Stomach (tissue), 9 donors: ENCODE results near the gene DGCR8. TPM values are rescaled to one million over a fixed set of nuclear protein-coding genes. Genes with fewer than 3 reads are reported as not detected.

ENCODE experiments used
- DNase-seq, 2 donors: peaks; one replicate each; pipeline versions ENCODE4 v3.0.0 to v3.0.0-alpha.2; 2013 to 2019
- H3K27ac ChIP-seq, 5 donors: fragments of 200-600 bp in 4 of 5; sonication (generic) in 4 of 5; one replicate each; pipeline ENCODE4 v1.5.1; 2013 to 2019; ENCODE audit warnings: mild to moderate bottlenecking in 1 of 5, moderate library complexity in 1 of 5
- H3K27me3 ChIP-seq, 3 donors: fragments of 200-600 bp; sonication (generic); one replicate each; pipeline ENCODE4 v1.5.1; 2017 to 2019; ENCODE audit warnings: mixed run types in 1 of 3
- H3K36me3 ChIP-seq, 4 donors: fragments of 200-600 bp; sonication (generic); 1 replicate in 3 of 4; 2 replicates in 1 of 4; pipeline ENCODE4 v1.5.1; 2016 to 2019
- H3K4me1 ChIP-seq, 4 donors: fragments of 200-600 bp; sonication (generic); one replicate each; pipeline ENCODE4 v1.5.1; 2016 to 2019
- H3K4me3 ChIP-seq, 4 donors: fragments of 200-600 bp; sonication (generic) in 3 of 4; one replicate each; pipeline ENCODE4 v1.5.1; 2016 to 2019; ENCODE audit warnings: mild to moderate bottlenecking in 1 of 4
- H3K9me3 ChIP-seq, 4 donors: fragments of 200-600 bp; sonication (generic); one replicate each; pipeline ENCODE4 v1.5.1; 2016 to 2019
- EP300 ChIP-seq: sonication (generic); formaldehyde crosslinking; IDR thresholded peaks from one replicate; pipeline ENCODE4 v1.6.1; 2017; ENCODE audit warnings: antibody characterized with exemption
- POLR2A ChIP-seq, 4 donors: fragments of 450-650 bp; IDR thresholded peaks; one replicate each; pipeline ENCODE4 v1.6.1; 2016; ENCODE audit warnings: antibody characterized with exemption in 4 of 4, control low read depth in 2 of 4, mild to moderate bottlenecking in 1 of 4, moderate library complexity in 1 of 4
- POLR2AphosphoS5 ChIP-seq, 3 donors: sonication (generic); formaldehyde crosslinking; IDR thresholded peaks; one replicate each; pipeline ENCODE4 v1.6.1; 2016; ENCODE audit warnings: antibody characterized with exemption in 3 of 3
- WGBS, 5 donors: extraction: QIAGEN DNeasy Blood & Tissue Kit in 3 of 5; methylation state at CpG; one replicate each; pipeline versions ENCODE4 v1.1.5 to v1.1.7; 2013 to 2018; 5-methylcytosine and 5-hydroxymethylcytosine counted together
- intact Hi-C: fragments of 100-400 bp; cut with DNase I; formaldehyde crosslinking; loops from one replicate; pipeline ENCODE4 v1.15.1; 2023; ENCODE audit warnings: low total_unique reads
- polyA plus RNA-seq, 3 donors: library from polyadenylated mRNA; stranded (reverse); fragments of 200-250 nt; gene quantifications; one replicate each; pipeline ENCODE4 v1.2.3, GENCODE V29; 2013
- total RNA-seq, 5 donors: library from RNA; depleted of rRNA; stranded (reverse); fragments of >200 nt; gene quantifications; one replicate each; pipeline versions ENCODE4 v1.1.0 to v1.2.3, GENCODE V29; 2014 to 2016
- TF ChIP-seq, protein P1 (sequence below), 7 experiments: fragments of 450-650 bp in 4 of 7; fragments of 200-600 bp in 3 of 7; sonication (generic) in 3 of 7; IDR thresholded peaks; one replicate each; pipeline ENCODE4 v1.5.1; 2016 to 2019; ENCODE audit warnings: antibody characterized with exemption in 7 of 7, control low read depth in 2 of 7, mild to moderate bottlenecking in 1 of 7
- donor health status: healthy with polysubstance abuse.
- donor health status: Bipolar disorder and iron deficiency.
- donor health status: healthy.

The DGCR8 gene
- total and polyA plus RNA-seq, 8 donors: 7.8 to 55.4 (median 30.6) TPM

DNA sequence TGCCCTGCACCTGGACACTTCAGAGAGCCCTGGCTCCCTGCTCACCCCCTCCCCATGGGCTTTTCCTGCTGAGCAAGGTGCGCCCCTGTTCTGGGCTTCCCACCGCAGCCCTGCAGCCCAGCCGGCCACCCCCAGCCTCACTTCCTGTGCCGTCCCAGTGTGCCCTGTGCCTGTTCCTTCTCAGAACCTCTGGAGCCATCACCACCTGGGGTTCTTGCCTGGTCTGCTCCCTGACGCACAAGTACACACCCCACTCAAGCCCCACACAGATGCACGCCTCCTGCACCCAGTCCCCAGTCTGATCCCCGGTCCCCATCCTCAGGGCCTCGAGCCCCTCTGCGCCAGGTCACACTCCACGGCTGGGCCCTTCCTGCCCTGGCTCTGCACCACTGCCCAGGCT lies 23.9 kb upstream of the DGCR8 start:
- no peaks in the 10 kb centered on the region for H3K27me3 ChIP-seq
- intact Hi-C loops: no loop called here

DNA sequence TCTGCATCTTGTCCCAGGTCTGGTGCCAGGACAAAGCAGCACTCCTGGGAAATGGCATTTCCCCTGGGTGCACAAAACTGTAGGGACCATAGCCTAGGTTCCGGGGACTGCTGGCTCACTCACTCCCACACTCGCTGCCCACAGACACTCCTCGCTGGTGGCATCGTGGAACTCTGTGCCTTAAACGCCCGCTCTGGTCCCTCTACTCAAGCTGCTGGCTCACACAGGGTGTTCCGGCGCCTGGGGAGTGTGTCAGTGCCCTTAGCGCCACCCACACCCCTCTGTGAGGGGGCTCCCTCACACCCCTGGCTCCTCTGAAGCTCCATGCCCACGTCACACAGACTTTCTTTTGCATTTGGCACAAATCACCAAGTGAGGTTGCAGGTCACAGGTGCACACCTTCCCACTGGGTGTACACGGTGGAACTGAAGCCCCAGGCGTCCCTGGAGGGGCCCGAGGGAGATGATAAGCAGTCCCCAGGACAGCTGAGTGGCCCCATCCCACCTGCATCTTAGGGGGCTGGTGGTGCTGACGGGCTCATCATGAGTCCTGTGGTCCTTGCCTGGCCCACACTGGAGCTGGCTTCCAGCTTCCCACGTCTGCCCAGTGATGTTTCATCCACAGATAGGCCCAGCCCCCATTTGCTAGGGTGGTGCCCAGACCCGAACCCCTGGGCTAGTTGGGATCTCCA lies 23.2 kb upstream of the DGCR8 start:
- intact Hi-C loops: no loop called here
- peaks cover 56 to 100% (median 95%) of the 10 kb centered on the region in 4 donors for H3K36me3 ChIP-seq
- no peaks in the 10 kb centered on the region for H3K27me3 ChIP-seq
- 91 to 94% (median 93%) methylated on average over 13 to 16 of the region's 16 CpGs for WGBS, 5 donors
- H3K9me3 ChIP-seq: no peaks in the 10 kb centered on the region
- TF ChIP-seq POLR2AphosphoS5 (IDR thresholded peaks at IDR 0.05) (no peak), POLR2A (IDR thresholded peaks at IDR 0.05) (no peak), EP300 (no peak)
- TF ChIP-seq, protein P1, sequence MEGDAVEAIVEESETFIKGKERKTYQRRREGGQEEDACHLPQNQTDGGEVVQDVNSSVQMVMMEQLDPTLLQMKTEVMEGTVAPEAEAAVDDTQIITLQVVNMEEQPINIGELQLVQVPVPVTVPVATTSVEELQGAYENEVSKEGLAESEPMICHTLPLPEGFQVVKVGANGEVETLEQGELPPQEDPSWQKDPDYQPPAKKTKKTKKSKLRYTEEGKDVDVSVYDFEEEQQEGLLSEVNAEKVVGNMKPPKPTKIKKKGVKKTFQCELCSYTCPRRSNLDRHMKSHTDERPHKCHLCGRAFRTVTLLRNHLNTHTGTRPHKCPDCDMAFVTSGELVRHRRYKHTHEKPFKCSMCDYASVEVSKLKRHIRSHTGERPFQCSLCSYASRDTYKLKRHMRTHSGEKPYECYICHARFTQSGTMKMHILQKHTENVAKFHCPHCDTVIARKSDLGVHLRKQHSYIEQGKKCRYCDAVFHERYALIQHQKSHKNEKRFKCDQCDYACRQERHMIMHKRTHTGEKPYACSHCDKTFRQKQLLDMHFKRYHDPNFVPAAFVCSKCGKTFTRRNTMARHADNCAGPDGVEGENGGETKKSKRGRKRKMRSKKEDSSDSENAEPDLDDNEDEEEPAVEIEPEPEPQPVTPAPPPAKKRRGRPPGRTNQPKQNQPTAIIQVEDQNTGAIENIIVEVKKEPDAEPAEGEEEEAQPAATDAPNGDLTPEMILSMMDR (IDR thresholded peaks at IDR 0.05): no peak
- H3K4me1 ChIP-seq: no peaks in the 10 kb centered on the region
- H3K4me3 ChIP-seq: no peak overlapping the region
- no peak overlapping the region for H3K27ac ChIP-seq
- DNase-seq: no peak

More for the DNA sequence above, 23.9 kb upstream of the DGCR8 start:
- Histone ChIP-seq H3K4me3 (no peak overlapping the region), H3K9me3 (no peaks in the 10 kb centered on the region), H3K4me1 (no peaks in the 10 kb centered on the region), H3K36me3 (peaks cover 56 to 100% (median 95%) of the 10 kb centered on the region in 4 donors), H3K27ac (no peak overlapping the region)
- 88 to 96% (median 94%) methylated on average over 10 of the region's 10 CpGs for WGBS, 5 donors
- no peak for DNase-seq
- TF ChIP-seq EP300: no peak
- TF ChIP-seq POLR2AphosphoS5 (IDR thresholded peaks at IDR 0.05): no peak
- TF ChIP-seq, protein P1 (IDR thresholded peaks at IDR 0.05): no peak
- TF ChIP-seq POLR2A (IDR thresholded peaks at IDR 0.05): no peak

DNA sequence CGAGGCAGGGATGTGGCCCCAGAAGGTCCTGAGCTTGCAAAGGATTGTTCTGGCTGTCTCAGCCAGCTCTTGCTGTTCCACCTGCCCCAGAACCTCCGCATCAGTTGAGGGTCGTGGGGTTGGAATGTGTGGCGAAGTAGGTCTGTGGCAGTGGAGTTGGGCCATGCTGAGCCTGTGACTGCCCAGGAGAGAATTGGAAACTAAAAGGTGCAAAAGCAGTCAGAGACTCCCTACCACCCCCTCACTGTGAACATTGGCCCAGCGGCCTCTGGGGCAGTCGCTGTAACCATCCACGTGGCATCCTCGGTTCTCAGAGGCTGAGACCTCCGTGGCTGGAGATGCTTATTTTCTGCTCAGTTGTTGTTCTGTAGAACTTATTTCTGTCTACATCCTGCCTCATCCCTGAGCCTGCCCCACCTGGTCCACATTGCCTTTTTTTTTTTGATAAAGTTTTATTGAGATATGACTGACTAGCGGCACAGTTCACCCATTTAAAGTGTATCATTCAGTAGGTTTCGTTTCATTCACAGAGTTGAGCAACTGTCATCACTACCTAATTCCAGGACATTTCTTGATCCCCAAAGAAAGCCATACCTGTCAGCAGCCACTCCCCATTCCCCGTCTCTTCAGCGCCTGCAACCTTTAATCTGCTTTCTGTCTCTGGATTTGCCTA lies 22.3 kb upstream of the DGCR8 start:
- Histone ChIP-seq H3K27ac (no peak overlapping the region), H3K9me3 (no peaks in the 10 kb centered on the region), H3K4me3 (no peak overlapping the region), H3K36me3 (peaks cover 58 to 100% (median 95%) of the 10 kb centered on the region in 4 donors), H3K4me1 (no peaks in the 10 kb centered on the region), H3K27me3 (no peaks in the 10 kb centered on the region)
- TF ChIP-seq POLR2AphosphoS5 (IDR thresholded peaks at IDR 0.05): no peak
- no peak for TF ChIP-seq POLR2A (IDR thresholded peaks at IDR 0.05)
- TF ChIP-seq EP300: no peak
- TF ChIP-seq, protein P1 (IDR thresholded peaks at IDR 0.05): no peak
- 91 to 98% (median 95%) methylated on average over 13 of the region's 13 CpGs for WGBS, 5 donors
- intact Hi-C loops: no loop called here
- DNase-seq: no peak

- intact Hi-C loops: no loop called here
- Histone ChIP-seq H3K9me3 (no peaks in the 10 kb centered on the region), H3K4me1 (no peaks in the 10 kb centered on the region), H3K27ac (no peak overlapping the region), H3K27me3 (no peaks in the 10 kb centered on the region), H3K36me3 (peaks cover 54 to 100% (median 95%) of the 10 kb centered on the region in 4 donors), H3K4me3 (no peak overlapping the region)
- TF ChIP-seq, protein P1 (IDR thresholded peaks at IDR 0.05): no peak
- DNase-seq: no peak
- WGBS, 5 donors: 81 to 88% (median 84%) methylated on average over 10 of the region's 10 CpGs
Measured at GRCh38 chr22:20058989-20059770, 20.9 kb upstream of the DGCR8 start.
